HUES48 (cell line): ENCODE data around the gene GK2.

Experiments used
- H3K27ac ChIP-seq: one replicate; pipeline ENCODE4 v1.7.0; 2013; ENCODE audit warnings: low read depth, low read length, inconsistent platforms
- H3K27me3 ChIP-seq: 2 replicates; pipeline ENCODE4 v1.6.1; 2013; ENCODE audit warnings: mild to moderate bottlenecking, low read length; ENCODE audit not compliant: control insufficient read depth, insufficient read depth
- H3K36me3 ChIP-seq: 2 replicates; pipeline ENCODE4 v1.6.1; 2013; ENCODE audit warnings: low read length; ENCODE audit not compliant: control insufficient read depth, insufficient read depth
- H3K4me1 ChIP-seq: 2 replicates; pipeline ENCODE4 v1.6.1; 2013; ENCODE audit warnings: mild to moderate bottlenecking, low read length; ENCODE audit not compliant: control insufficient read depth, insufficient read depth
- H3K4me3 ChIP-seq: 2 replicates; pipeline ENCODE4 v1.5.1; 2013; ENCODE audit warnings: mild to moderate bottlenecking, low read depth, low read length
- H3K9ac ChIP-seq: 2 replicates; pipeline ENCODE4 v1.6.1; 2013; ENCODE audit warnings: mild to moderate bottlenecking, low read depth, low read length, moderate library complexity
- H3K9me3 ChIP-seq: 2 replicates; pipeline ENCODE4 v1.6.1; 2013; ENCODE audit warnings: low read length; ENCODE audit not compliant: control insufficient read depth, insufficient read depth

The GK2 gene

DNA sequence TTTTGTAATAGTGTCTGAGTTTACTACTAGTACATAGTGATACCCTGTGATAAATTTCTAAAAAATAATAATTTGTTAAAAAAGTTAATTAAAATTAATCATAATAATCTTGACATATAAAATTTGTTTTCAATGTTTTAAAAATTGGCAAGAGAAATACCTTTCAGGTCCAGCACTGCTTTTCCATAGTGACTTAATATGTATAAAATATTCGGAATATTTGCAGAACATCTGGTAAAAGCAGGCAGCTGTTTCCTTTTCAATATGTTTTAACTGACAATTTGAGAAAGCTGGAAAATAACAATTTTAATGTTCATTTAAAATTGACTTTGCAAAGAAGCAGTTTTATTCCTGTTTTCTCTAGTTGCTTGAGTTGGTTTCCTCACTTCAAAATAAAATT is 17.6 kb upstream of the GK2 start:
- Histone ChIP-seq H3K4me1 (no peaks in the 10 kb centered on the region), H3K9me3 (no peaks in the 10 kb centered on the region), H3K9ac (no peak overlapping the region), H3K4me3 (no peak overlapping the region), H3K27me3 (no peaks in the 10 kb centered on the region), H3K36me3 (no peaks in the 10 kb centered on the region), H3K27ac (no peak overlapping the region)

DNA sequence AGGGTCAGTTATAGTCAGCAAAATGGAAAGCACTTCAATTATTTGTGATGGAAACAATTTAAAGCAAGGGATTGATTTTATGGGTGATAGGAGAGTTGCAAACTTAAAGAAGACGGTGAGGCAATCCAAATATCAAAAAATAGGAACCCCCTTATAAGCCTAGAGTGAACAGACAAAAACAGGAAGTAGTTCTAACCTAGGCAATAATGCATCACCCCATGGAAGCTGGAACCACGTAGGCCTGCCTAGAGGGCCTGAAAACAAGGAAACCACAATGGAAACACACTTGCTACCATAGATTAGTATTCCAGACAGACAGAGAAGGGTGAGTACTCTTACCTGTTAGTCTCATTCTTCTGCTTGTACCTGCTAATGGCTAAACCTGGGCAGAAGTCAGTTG is 13.5 kb upstream of the GK2 start:
- H3K36me3 ChIP-seq = no peaks in the 10 kb centered on the region
- no peaks in the 10 kb centered on the region for H3K9me3 ChIP-seq
- no peak overlapping the region for H3K4me3 ChIP-seq
- no peaks in the 10 kb centered on the region for H3K27me3 ChIP-seq
- no peaks in the 10 kb centered on the region for H3K4me1 ChIP-seq
- H3K9ac ChIP-seq = no peak overlapping the region
- no peak overlapping the region for H3K27ac ChIP-seq

DNA sequence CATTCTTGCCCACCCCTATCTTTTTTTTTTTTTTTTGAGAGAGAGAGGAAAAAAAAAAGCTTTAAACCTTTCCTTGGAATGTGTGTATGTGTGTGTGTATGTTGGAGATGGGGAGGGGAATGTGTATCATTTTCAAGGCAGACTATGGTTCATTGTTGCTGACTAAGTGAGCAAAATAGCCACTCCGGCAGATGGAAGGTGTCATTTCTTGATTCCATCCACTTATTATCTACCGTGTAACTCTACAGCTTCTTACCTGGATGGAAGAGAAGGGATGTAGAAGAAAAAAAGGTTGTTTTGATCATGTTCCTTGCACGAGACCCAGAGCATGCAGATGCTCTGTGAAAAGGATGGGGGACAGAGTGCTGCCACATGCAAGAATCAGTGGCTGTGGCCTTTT is 5.9 kb upstream of the GK2 start:
- H3K27ac ChIP-seq = no peak overlapping the region
- no peaks in the 10 kb centered on the region for H3K27me3 ChIP-seq
- H3K9ac ChIP-seq = no peak overlapping the region
- no peaks in the 10 kb centered on the region for H3K36me3 ChIP-seq
- no peaks in the 10 kb centered on the region for H3K9me3 ChIP-seq
- no peak overlapping the region for H3K4me3 ChIP-seq
- peaks cover 9% of the 10 kb centered on the region for H3K4me1 ChIP-seq

DNA sequence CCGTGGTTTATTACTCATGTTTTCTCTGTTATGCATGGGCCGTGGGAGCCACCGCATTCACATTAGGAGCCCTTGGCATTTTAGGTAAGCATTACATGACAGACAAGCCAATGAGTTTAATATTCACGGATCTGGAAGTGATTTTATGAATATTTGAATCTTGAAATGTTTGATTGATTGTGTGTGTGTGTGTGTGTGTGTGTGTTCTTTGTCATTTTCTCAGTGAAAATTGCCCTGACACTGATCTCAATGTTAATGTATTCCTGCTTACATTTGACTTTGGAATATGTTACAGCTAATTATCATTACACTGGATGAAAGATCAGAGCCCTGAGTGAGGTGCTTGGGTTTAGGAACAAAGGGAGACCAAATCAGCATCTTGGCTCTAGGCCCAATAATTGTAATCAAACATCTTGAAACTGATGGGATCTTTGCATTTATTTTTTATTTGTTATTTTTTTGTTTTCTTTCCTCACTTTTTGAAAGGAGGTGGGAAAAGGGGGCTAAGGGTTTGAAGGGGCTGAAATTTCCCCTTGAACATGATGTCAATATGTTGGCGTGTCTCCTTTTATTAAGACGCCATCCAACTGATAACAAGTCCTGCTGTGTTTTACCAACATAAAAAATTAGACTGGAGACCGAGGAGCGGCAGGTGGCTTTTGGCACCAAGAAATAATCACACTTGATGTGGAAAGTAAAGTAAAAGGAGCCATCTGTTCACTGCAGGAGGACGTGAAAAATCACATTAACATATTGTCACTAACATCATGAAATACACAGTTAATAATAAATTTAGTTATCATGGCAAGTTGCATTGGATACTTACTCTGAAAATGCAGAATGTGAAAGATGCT is 5.2 kb upstream of the GK2 start:
- H3K27ac ChIP-seq = no peak overlapping the region
- no peaks in the 10 kb centered on the region for H3K36me3 ChIP-seq
- H3K4me1 ChIP-seq = peaks cover 9% of the 10 kb centered on the region
- H3K4me3 ChIP-seq = no peak overlapping the region
- no peak overlapping the region for H3K9ac ChIP-seq
- H3K27me3 ChIP-seq = no peaks in the 10 kb centered on the region
- no peaks in the 10 kb centered on the region for H3K9me3 ChIP-seq

DNA sequence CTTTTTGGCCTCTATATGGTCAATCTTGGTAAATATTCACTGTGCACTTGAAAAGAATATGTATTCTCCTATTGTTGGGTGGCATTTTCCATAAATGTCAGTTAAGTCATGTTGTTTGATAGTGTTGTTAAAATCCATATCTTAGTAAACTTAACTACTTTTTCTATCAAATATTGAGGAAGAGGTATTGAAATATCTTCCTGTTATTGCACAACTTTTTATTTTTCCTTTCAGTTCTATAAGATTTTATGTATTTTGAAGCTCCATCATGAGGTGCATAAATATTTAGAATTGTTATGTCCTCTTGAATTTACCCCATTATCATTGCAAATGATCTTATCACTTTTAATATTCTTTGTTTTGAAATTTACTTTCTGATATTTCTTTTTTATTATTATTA is 3.4 kb downstream of the GK2 start:
- no peaks in the 10 kb centered on the region for H3K9me3 ChIP-seq
- no peak overlapping the region for H3K9ac ChIP-seq
- H3K4me1 ChIP-seq = 0 out of 2 replicates have a peak, but pooled peaks cover 6% of the 10 kb centered on the region
- H3K27me3 ChIP-seq = no peaks in the 10 kb centered on the region
- H3K4me3 ChIP-seq = no peak overlapping the region
- H3K27ac ChIP-seq = no peak overlapping the region
- H3K36me3 ChIP-seq = no peaks in the 10 kb centered on the region

DNA sequence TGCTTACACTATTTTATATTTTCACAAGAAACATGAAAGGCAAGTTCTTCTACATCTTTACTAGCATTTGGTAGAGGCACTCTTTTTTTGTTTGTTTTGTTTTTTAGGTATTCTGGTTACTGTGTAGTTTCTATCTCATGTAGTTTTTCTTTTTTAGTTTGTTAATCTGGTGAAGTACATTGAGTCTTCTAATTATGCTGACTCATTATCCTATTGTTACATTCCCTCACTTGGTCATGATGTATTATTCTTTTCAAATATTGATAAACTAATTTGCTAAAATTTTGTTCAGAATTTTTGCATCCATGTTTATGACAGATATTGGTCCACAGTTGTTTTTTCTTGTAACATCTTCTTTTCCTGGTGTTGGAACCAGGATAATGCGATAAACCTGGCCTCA is 4.7 kb downstream of the GK2 start:
- H3K36me3 ChIP-seq = no peaks in the 10 kb centered on the region
- no peak overlapping the region for H3K4me3 ChIP-seq
- H3K9me3 ChIP-seq = no peaks in the 10 kb centered on the region

DNA sequence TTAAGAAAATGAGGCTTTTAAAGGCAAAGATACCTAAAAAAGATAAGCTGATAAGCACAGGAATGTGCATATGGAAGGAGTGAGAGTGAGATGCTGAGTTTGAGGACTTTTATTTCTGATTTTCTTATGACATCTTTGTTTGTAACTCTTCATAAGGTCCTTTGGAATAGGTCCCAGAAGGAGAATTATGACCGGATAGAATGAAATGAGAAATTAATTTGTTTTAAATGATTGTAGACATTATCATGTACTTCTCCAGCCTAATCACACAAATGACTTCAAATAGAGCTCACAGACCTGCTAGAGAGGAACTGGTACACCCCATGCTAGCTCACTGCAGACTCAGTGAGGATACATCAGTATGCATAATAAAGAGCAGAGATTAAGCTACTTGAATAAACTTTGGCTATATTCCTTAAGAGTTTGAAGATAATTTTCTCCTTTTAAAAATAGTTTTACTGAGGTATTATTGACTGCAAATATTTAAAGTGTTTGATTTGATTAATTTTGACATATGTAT is 5.6 kb downstream of the GK2 start:
- H3K4me1 ChIP-seq = 0 out of 2 replicates have a peak, but pooled peaks cover 6% of the 10 kb centered on the region
- H3K36me3 ChIP-seq = no peaks in the 10 kb centered on the region
- no peaks in the 10 kb centered on the region for H3K27me3 ChIP-seq
- no peak overlapping the region for H3K27ac ChIP-seq
- no peak overlapping the region for H3K9ac ChIP-seq
- H3K4me3 ChIP-seq = no peak overlapping the region
- no peaks in the 10 kb centered on the region for H3K9me3 ChIP-seq

More for the DNA sequence above, 4.7 kb downstream of the GK2 start:
- no peak overlapping the region for H3K9ac ChIP-seq
- 0 out of 2 replicates have a peak, but pooled peaks cover 6% of the 10 kb centered on the region for H3K4me1 ChIP-seq
- no peak overlapping the region for H3K27ac ChIP-seq
- H3K27me3 ChIP-seq = no peaks in the 10 kb centered on the region

DNA sequence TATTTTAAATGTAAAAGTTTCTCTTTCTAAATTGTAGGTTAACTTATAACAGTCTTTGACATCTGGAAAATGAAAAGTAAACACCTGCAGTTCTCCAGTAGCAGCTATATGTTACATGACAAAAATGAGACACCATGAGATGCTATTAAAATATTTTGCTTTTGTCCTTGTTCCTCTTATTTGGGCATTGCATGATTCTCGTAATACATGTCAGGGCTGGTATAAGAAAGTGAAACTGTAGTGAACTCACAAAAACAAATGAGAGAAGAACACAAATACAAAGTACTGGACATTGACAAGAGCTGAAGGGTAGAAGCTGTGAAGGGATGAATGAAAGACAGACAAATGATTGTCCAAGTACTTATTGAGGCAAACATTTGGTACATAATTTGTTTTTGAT is 9.0 kb downstream of the GK2 start:
- Histone ChIP-seq H3K9ac (no peak overlapping the region), H3K9me3 (no peaks in the 10 kb centered on the region), H3K27ac (no peak overlapping the region), H3K4me1 (0 out of 2 replicates have a peak, but pooled peaks cover 6% of the 10 kb centered on the region), H3K27me3 (no peaks in the 10 kb centered on the region), H3K4me3 (no peak overlapping the region), H3K36me3 (no peaks in the 10 kb centered on the region)

DNA sequence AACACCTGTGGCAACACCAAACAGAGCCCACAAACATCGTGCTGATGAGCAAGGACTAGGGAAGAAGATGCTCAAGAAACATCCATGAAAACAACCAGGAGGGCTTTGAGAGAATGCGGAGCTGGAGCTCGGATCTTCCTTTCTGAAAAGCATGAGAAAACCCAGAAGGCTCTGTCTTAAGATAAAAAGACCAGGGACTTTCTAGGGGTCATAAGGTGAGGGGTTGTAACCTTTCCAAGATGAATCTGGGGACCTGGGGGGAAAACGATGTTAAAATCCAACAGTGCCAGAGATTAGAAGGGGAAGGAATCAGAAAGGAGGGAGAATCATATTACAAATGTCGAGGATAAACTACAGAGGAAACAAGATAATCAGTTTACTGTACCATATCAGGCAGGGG is 10.1 kb downstream of the GK2 start:
- no peaks in the 10 kb centered on the region for H3K27me3 ChIP-seq
- H3K27ac ChIP-seq = no peak overlapping the region
- 0 out of 2 replicates have a peak, but pooled peaks cover 6% of the 10 kb centered on the region for H3K4me1 ChIP-seq
- no peak overlapping the region for H3K4me3 ChIP-seq
- no peak overlapping the region for H3K9ac ChIP-seq
- H3K9me3 ChIP-seq = no peaks in the 10 kb centered on the region
- no peaks in the 10 kb centered on the region for H3K36me3 ChIP-seq

DNA sequence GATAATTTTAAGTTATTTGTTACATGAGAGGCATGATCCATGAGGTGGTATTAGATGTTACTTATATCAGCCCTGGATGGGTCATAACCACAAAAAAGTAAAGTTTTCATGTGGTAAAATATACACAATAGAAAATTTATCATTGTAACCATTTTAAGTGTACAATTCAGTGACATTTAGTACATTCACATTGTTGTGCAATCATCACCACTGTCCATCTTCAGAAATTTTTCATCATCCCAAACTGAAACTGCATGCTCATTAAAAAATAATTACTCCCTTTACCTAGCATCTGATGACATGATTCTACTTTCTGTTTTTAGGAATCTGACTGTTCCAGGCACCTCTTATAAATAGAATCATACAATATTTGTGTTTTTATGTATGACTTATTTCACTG is 11.2 kb downstream of the GK2 start:
- Histone ChIP-seq H3K9ac (no peak overlapping the region), H3K4me1 (no peaks in the 10 kb centered on the region)

DNA sequence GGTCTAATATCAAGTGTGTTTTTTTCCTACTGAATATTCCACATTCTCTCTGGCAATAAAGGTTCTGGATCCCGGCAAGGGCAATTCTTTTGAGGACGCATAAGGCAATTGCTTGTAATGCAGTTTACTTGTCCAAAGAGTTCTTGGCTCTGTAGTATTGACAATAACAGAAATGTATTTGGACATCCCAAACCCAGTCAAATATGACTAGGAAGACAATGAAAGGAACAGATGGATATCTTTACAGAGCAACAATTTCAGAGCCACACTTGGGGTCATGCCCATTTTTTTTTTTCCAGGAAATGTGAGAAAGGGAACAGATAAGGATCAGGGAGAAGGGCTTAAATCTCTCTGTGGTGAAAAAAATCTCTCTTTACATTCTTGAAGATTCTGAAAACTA is 12.2 kb downstream of the GK2 start:
- Histone ChIP-seq H3K4me3 (no peak overlapping the region), H3K27me3 (no peaks in the 10 kb centered on the region), H3K4me1 (no peaks in the 10 kb centered on the region), H3K27ac (no peak overlapping the region), H3K9me3 (no peaks in the 10 kb centered on the region), H3K9ac (no peak overlapping the region), H3K36me3 (no peaks in the 10 kb centered on the region)

More for the DNA sequence above, 11.2 kb downstream of the GK2 start:
- Histone ChIP-seq H3K9me3 (no peaks in the 10 kb centered on the region), H3K27ac (no peak overlapping the region), H3K4me3 (no peak overlapping the region), H3K36me3 (no peaks in the 10 kb centered on the region), H3K27me3 (no peaks in the 10 kb centered on the region)
